NCI-H2029 treated with DMSO at 0.1 percent for 48 hours (cell line): ENCODE measurements around the gene TM6SF1.
"Not testable (repeated sequence)": the region's sequence is repeated elsewhere in the genome, so short reads cannot be mapped to it uniquely, and the experiment has no call there.

ENCODE experiments used
- DNase-seq: peaks from one replicate; lab custom pipeline; 2025; lab: John Stamatoyannopoulos, UW

TM6SF1 gene

GRCh38 chr15:83115831-83116565 is 8.6 kb downstream of the TM6SF1 start:
- no peak for DNase-seq

DNA sequence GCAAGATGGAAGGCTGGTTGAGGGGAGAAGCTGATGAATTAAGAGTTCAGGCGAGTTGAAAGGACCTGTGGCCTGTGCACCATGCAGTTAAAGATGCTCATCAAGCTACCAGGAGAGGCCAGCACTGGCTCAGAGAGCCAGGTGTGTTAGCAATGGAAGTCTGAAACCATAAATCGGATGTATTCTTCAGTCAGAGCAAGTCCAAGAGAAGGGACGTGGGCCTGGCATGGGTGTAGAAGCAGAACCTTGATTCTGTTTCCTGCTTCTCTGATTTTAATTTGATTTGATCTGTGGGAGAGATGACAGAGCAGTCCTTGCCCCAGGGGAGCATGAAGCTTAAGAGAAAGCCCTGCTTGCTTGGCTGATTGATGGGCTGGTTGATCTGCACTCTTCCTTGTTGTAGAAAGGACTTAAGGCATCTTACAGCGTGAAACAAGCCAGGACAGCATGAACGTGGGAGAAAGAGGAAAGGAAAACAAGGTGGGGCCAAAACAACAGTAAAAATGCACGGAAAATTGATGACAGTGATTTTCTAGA is 10.9 kb downstream of the TM6SF1 start:
- DNase-seq = no peak

DNA sequence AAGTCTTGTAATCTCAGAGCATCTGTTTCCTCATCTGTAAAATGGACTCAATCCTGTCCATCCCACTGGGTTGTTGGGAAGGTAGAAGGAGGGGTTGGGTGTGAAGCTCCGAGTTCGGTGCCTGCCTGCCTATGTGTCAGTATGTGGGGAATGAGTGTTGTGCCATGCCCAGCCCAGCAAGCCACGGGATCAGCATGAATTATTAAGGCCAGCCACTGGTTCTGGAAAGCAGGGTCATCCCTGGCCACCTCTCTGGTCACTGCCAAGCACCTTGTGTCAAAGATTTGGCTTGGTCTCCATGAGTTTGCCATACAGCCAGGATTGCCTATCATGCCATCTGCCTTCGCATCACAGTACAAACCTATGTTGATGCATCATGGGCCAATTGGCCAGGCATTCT is 11.5 kb downstream of the TM6SF1 start:
- DNase-seq = no peak

GRCh38 chr15:83119968-83120581 is 12.6 kb downstream of the TM6SF1 start:
- no peak for DNase-seq

DNA sequence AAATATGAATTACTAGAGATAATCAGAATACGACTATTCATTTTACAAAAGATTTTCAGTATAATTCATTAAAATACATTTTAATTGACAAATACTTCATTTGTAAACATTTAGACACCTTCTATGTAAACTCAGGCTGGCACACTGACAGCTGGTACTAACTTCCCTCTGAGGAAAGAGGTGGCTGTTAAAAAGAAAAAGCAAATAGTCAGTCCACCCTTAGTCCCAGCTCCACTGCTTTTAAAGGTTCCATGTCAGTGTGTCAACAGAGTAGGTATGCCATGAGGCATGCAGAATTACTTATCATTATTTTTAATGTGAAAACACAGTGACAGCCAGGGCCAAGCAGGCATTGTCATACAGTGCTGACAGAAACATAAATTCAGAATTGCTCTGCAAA is 16.1 kb downstream of the TM6SF1 start:
- no peak for DNase-seq

- no peak for DNase-seq
These were observed 20.2 kb downstream of the TM6SF1 start for GRCh38 chr15:83127547-83128150.

DNA sequence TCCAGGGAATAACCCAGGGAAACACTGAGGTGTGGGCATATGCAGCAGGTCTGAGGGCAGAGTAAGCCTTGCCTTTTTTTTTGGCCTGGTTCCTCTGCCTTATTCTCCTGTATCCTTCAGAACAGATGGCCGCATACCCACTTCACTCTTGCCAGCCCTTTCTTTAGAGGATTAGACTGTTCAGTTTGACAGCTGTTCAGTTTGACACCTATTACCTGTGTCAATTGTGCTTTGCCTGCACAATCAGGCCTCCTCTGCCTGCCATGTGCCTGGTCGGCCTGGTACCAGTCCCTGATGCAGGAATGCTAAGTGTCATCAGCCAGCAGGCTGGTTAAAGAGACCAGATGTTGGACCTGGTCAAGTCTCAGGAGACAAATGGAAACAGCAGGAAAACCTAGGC is 22.3 kb downstream of the TM6SF1 start:
- no peak for DNase-seq

DNA sequence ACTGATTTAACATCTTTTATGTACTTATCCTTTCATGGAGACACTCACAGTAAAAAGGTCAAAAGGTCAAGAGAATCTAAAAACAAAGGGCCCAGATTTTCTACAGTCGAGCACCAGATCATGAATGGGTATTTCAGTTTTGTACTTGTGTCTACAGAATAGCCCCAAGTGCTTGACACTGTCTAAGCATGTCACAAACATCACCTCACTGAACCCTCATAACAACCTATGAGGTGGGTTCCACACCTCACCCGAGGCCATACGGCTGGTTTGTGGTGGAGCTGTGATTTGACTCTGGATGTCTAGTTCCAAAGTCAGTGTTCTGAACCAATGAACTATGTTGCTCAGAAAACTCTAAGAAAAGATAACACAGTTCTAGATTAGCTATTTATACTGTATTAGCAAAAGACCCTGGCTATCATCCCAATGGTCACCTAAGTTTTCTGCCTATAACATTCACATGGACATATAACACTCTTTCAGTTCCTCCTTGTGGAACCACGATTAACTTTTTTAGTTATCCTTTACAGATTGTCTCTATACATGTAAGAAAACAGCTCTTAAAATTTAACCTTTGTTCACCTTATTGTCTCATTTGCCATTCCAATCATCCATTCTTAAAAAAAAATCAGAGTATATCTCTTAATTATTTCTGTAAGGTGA is 25.5 kb downstream of the TM6SF1 start:
- no peak for DNase-seq

DNA sequence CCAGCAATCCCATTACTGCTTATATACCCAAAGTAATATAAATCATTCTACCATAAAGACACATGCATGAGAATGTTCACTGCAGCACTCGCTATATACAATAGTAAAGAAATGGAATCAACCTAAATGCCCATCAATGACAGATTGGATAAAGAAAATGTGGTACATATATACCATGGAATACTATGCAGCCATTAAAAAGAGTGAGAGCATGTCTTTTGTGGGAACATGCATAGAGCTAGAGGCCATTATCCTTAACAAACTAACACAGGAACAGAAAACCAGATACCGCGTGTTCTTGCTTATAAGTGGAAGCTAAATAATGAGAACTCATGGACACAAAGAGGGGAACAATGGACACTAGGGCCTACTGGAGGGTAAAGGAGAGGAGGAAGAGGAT is 34.7 kb downstream of the TM6SF1 start:
- not testable (repeated sequence) for DNase-seq

DNA sequence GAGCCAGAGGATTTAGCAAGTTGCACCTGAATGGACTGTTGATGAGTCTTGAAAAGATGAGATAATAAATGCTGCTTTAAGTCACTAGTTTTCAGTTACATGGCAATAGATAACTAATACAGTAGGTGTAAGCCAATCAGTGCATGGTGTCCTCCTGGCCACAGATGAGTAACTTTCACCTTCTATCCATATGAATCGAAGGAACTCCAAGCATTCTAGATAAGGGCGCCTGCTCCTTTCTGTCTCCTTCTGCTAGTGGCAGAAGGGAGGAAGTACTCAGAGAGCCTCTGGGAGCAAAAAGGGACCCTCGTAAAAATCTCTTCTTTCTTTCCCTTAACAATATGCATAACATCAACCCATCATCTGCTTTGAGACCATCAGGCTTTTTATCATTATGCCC is 37.3 kb downstream of the TM6SF1 start:
- DNase-seq = no peak

GRCh38 chr15:83153288-83153687 is 45.8 kb downstream of the TM6SF1 start:
- no peak for DNase-seq

GRCh38 chr15:83155942-83156341 is 48.5 kb downstream of the TM6SF1 start:
- DNase-seq = no peak

GRCh38 chr15:83158393-83158792 is 50.9 kb downstream of the TM6SF1 start:
- no peak for DNase-seq

DNA sequence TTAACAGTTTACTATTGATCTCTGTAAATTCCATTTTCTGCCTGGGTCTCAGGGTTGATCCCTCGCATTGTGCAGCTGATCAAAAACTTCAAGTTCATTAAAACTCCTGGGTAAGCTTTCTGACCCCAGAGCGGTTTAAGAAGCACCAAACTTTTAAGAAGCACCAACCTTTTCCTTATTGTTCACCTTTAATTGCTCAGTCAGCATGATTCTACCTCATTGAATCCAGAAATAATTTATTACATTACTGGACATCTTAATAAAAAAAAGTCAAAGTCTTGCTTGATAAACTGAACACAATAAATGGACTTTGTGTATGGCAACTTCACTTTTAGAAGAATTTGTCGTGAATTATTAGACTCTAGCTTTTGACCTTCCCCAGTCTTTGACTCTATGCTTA is 53.3 kb downstream of the TM6SF1 start:
- DNase-seq = no peak

DNA sequence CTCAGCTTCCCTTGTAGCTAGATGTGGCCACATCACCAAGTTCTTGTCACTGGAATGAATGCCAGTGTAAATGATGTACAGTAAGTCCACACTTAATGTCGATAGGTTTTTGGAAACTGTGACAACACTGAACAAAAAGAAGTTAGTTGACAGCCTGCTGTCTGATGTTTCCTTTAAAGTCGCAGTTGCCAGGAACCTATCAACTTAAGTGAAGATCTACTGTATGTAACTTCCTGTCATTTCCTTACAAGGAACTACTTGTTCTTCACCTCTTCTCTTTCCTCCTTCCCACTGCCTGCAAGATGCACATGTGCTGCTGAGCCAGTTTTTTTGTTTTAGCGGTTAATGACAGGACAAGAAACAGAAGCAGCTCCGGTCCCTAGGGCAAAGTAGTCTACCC is 55.6 kb downstream of the TM6SF1 start:
- no peak for DNase-seq

GRCh38 chr15:83164111-83164770 is 56.8 kb downstream of the TM6SF1 start:
- DNase-seq = no peak

DNA sequence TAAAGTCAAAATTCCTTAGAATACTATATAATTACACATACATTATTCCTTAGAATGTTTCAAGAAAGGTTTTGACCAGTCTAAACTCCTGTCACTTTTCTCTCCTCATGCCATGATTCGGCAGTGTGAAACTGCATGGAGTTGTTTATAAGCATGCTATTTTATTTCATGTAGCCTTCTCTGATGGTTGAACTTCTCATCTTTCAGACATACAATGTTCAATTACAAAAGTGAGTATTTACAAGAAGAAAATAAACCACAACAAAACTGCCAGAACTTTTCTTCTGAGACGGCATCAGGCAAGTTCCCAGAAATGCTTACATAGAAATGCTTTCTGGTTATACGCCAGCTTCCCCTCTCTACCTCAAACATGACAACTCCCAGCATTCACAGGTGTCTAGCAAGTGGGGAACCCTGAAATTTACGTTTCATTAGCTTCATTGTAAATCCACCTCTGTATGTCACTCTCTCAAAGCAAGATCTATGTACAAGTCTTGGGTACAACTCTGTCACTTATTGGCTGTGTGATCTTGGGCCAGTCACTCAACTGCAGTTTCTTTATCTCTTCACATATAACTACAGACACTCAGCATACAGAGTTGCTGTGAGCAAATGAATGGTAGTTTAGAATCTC is 57.4 kb downstream of the TM6SF1 start:
- no peak for DNase-seq

GRCh38 chr15:83166218-83166617 is 58.8 kb downstream of the TM6SF1 start:
- no peak for DNase-seq

- no peak for DNase-seq
These were observed 59.4 kb downstream of the TM6SF1 start for GRCh38 chr15:83166830-83167229.

DNA sequence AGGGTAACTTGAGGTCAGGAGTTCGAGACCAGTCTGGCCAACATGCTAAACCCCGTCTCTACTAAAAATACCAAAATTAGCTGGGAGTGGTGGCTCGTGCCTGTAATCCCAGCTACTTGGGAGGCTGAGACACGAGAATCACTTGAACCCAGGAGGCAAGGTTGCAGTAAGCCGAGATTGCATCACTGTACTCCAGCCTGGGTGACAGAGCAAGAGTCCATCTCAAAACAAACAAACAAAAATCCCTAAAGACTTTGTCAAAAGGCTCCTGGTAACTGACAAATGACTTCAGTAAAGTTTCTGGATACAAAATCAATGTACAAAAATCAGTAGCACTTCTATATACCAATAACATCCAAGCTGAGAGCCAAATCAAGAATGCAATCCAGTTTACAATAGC is 62.1 kb downstream of the TM6SF1 start:
- DNase-seq = not testable (repeated sequence)

DNA sequence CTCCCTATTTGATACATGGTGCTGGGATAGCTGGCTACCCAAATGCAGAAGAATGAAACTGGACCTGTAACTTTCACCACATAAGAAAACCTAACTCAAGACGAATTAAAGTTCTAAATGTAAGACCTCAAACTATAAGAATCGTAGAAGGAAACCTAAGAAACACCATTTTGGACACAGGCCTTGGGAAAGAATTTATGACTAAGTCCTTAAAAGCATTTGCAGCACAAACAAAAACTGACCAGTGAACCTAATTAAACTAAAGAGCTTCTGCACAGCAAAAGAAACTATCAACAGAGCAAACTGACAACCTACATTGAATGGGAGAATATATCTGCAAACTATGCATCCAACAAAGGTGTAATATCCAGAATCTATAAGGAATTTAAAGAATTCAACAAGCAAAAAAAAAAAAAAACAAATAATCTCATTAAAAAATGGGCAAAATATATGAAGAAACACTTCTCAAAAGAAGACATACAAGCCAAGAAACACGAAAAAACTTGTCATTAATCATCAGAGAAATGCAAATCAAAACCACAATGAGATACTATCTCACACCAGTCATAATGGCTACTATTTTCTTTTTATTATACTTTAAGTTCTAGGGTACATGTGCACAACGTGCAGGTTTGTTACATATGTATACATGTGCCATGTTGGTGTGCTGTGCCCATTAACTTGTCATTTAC is 63.2 kb downstream of the TM6SF1 start:
- no peak for DNase-seq
